HEK293 (cell line): ENCODE measurements around the gene SLC26A8.

Source experiments
- CTCF ChIA-PET: fragments of 350-600 bp; formaldehyde crosslinking; extraction: SDS; loops from one replicate; lab custom pipeline; 2021; ENCODE audit warnings: antibody characterized with exemption; lab: Yijun Ruan, JAX
- POLR2A ChIA-PET: fragments of 300-600 bp; formaldehyde crosslinking; extraction: SDS; loops from one replicate; lab custom pipeline; 2020; ENCODE audit warnings: antibody characterized with exemption, inconsistent platforms; lab: Yijun Ruan, JAX
- H3K27ac ChIP-seq: fragments of 200-500 bp; sonication (Bioruptor generic); 2 replicates; pipeline ENCODE4 v1.5.1; 2014; ENCODE audit warnings: low read depth, low read length, control low read depth, inconsistent platforms; ENCODE audit errors: extremely low read depth
- H3K36me3 ChIP-seq, 2 experiments: fragments of 200-500 bp in 1 of 2; sonication (Bioruptor generic) in 1 of 2; 1 replicate in 1 of 2; 2 replicates in 1 of 2; pipeline ENCODE4 v1.5.1; 2014 to 2017; ENCODE audit warnings: inconsistent platforms in 2 of 2, low read length in 2 of 2; ENCODE audit not compliant: control insufficient read depth in 2 of 2, insufficient read depth in 1 of 2
- H3K4me1 ChIP-seq: fragments of 200-500 bp; sonication (Bioruptor generic); 2 replicates; pipeline ENCODE4 v1.5.1; 2014; ENCODE audit warnings: mild to moderate bottlenecking, low read length, inconsistent platforms; ENCODE audit not compliant: control insufficient read depth, insufficient read depth
- H3K4me3 ChIP-seq: 2 replicates; pipeline ENCODE4 v1.5.1; 2011; ENCODE audit warnings: low read depth, mild to moderate bottlenecking, control low read depth, low read length, moderate library complexity
- H3K9me3 ChIP-seq: fragments of 200-500 bp; sonication (Bioruptor generic); 2 replicates; pipeline ENCODE4 v1.5.1; 2014; ENCODE audit warnings: low read depth, low read length, inconsistent platforms; ENCODE audit not compliant: control insufficient read depth, insufficient read depth
- BCL6B ChIP-seq: fragments of 450-650 bp; formaldehyde crosslinking; IDR thresholded peaks from 2 replicates; pipeline ENCODE4 v1.5.1; 2017; ENCODE audit warnings: missing biosample characterization, missing genetic modification characterization
- FEZF1 ChIP-seq: fragments of 450-650 bp; formaldehyde crosslinking; IDR thresholded peaks from 2 replicates; pipeline ENCODE4 v1.5.1; 2016; ENCODE audit warnings: missing biosample characterization, missing genetic modification characterization
- GLI2 ChIP-seq: fragments of 450-650 bp; formaldehyde crosslinking; IDR thresholded peaks from 2 replicates; pipeline ENCODE4; 2017; ENCODE audit warnings: missing biosample characterization, missing genetic modification characterization, low read depth, borderline replicate concordance
- KLF7 ChIP-seq: fragments of 450-650 bp; formaldehyde crosslinking; IDR thresholded peaks from 2 replicates; pipeline ENCODE4 v1.5.1; 2016; ENCODE audit warnings: missing biosample characterization, missing genetic modification characterization, borderline replicate concordance
- PATZ1 ChIP-seq: fragments of 450-650 bp; formaldehyde crosslinking; IDR thresholded peaks from 2 replicates; pipeline ENCODE4 v1.5.1; 2016; ENCODE audit warnings: missing biosample characterization, missing genetic modification characterization
- REST ChIP-seq: fragments of 450-650 bp; formaldehyde crosslinking; IDR thresholded peaks from 2 replicates; pipeline ENCODE4 v1.5.1; 2016; ENCODE audit warnings: missing biosample characterization, missing genetic modification characterization
- ZBTB6 ChIP-seq: fragments of 450-650 bp; formaldehyde crosslinking; IDR thresholded peaks from 2 replicates; pipeline ENCODE4 v1.5.1; 2017; ENCODE audit warnings: missing biosample characterization, missing genetic modification characterization
- ZNF175 ChIP-seq: fragments of 450-650 bp; formaldehyde crosslinking; IDR thresholded peaks from 2 replicates; pipeline ENCODE4 v1.5.1; 2016; ENCODE audit warnings: missing biosample characterization, missing genetic modification characterization
- ZNF184 ChIP-seq: fragments of 450-650 bp; IDR thresholded peaks from 2 replicates; pipeline ENCODE4 v1.5.1; 2018; ENCODE audit warnings: missing biosample characterization, mild to moderate bottlenecking, missing genetic modification characterization
- ZNF202 ChIP-seq: fragments of 450-650 bp; formaldehyde crosslinking; IDR thresholded peaks from 2 replicates; pipeline ENCODE4 v1.5.1; 2016; ENCODE audit warnings: missing biosample characterization, missing genetic modification characterization, borderline replicate concordance
- ZNF426 ChIP-seq: fragments of 450-650 bp; formaldehyde crosslinking; IDR thresholded peaks from 2 replicates; pipeline ENCODE4 v1.5.1; 2017; ENCODE audit warnings: missing biosample characterization, missing genetic modification characterization, mild to moderate bottlenecking, inconsistent platforms, moderate library complexity
- ZNF473 ChIP-seq: fragments of 450-650 bp; formaldehyde crosslinking; IDR thresholded peaks from 2 replicates; pipeline ENCODE4 v1.5.1; 2017; ENCODE audit warnings: missing biosample characterization, missing genetic modification characterization
- ZNF521 ChIP-seq: fragments of 450-650 bp; formaldehyde crosslinking; IDR thresholded peaks from 2 replicates; pipeline ENCODE4 v1.5.1; 2017; ENCODE audit warnings: missing biosample characterization, mild to moderate bottlenecking, missing genetic modification characterization
- ZNF580 ChIP-seq: fragments of 450-650 bp; formaldehyde crosslinking; IDR thresholded peaks from 2 replicates; pipeline ENCODE4 v1.5.1; 2016; ENCODE audit warnings: missing biosample characterization, missing genetic modification characterization
- ZNF645 ChIP-seq: fragments of 450-650 bp; formaldehyde crosslinking; IDR thresholded peaks from 2 replicates; pipeline ENCODE4; 2016; ENCODE audit warnings: missing biosample characterization, missing genetic modification characterization
- ZNF654 ChIP-seq: fragments of 450-650 bp; formaldehyde crosslinking; IDR thresholded peaks from 2 replicates; pipeline ENCODE4 v1.5.1; 2016; ENCODE audit warnings: low read depth, missing biosample characterization, missing genetic modification characterization
- ZNF768 ChIP-seq: fragments of 450-650 bp; formaldehyde crosslinking; IDR thresholded peaks from 2 replicates; pipeline ENCODE4 v1.5.1; 2018; ENCODE audit warnings: missing biosample characterization, mild to moderate bottlenecking, missing genetic modification characterization
- ZNF785 ChIP-seq: fragments of 450-650 bp; formaldehyde crosslinking; IDR thresholded peaks from 2 replicates; pipeline ENCODE4 v1.5.1; 2016; ENCODE audit warnings: missing biosample characterization, missing genetic modification characterization
- ZNF791 ChIP-seq: fragments of 450-650 bp; formaldehyde crosslinking; IDR thresholded peaks from 2 replicates; pipeline ENCODE4 v1.5.1; 2016; ENCODE audit warnings: missing biosample characterization, missing genetic modification characterization

The SLC26A8 gene

GRCh38 chr6:35954333-35954732 lies 70.1 kb downstream of the SLC26A8 start:
- Histone ChIP-seq H3K9me3 (no peaks in the 10 kb centered on the region), H3K4me1 (no peaks in the 10 kb centered on the region), H3K4me3 (no peak overlapping the region), H3K27ac (no peak overlapping the region)
- ChIA-PET CTCF (interaction anchor here (1.2 to 3.0 kb wide), 4 partner anchors 13 to 430 kb away, joined by 3 to 18 read pairs (median 5); no protein-coding TSS in a partner anchor), POLR2A (no interaction called here)
- no peak for TF ChIP-seq ZNF175 (tag by site-specific recombination)
- TF ChIP-seq ZNF791 (tag by site-specific recombination), result no peak
- TF ChIP-seq, all 188 proteins: peak for 0
- no peaks in the 10 kb centered on the region for H3K36me3 ChIP-seq

- H3K9me3 ChIP-seq, result no peaks in the 10 kb centered on the region
- no peak overlapping the region for H3K27ac ChIP-seq
- TF ChIP-seq ZNF580 (tag by site-specific recombination) (no peak), PATZ1 (no peak), KLF7 (no peak), ZNF426 (tag by site-specific recombination) (no peak), ZNF521 (tag by site-specific recombination) (no peak), ZNF785 (tag by site-specific recombination) (peak; percentile 94), ZNF202 (no peak), REST (no peak), ZNF654 (tag by site-specific recombination) (peak; percentile 8; the same call in 1 of the 2 replicates)
- no peaks in the 10 kb centered on the region for H3K4me1 ChIP-seq
- no peak overlapping the region for H3K4me3 ChIP-seq
- no peaks in the 10 kb centered on the region for H3K36me3 ChIP-seq
- ChIA-PET CTCF (interaction anchor here (1.1 to 1.2 kb wide), 2 partner anchors 23 to 79 kb away, joined by 4 to 6 read pairs; partner anchors contain the start of gene MAPK14), POLR2A (no interaction called here)
Measured at GRCh38 chr6:35948725-35949124, 75.7 kb downstream of the SLC26A8 start.

- TF ChIP-seq ZNF473 (no peak), ZNF184 (no peak), FEZF1 (tag by site-specific recombination) (no peak), ZNF645 (no peak), BCL6B (0 out of 2 replicates have a peak, but pooled peaks have one; percentile 19), ZBTB6 (tag by site-specific recombination) (no peak), GLI2 (tag by site-specific recombination) (no peak), ZNF768 (tag by site-specific recombination) (no peak)
- Histone ChIP-seq H3K4me1 (no peaks in the 10 kb centered on the region), H3K4me3 (no peak overlapping the region)
Measured at GRCh38 chr6:35945650-35946025, 78.8 kb downstream of the SLC26A8 start.

More at GRCh38 chr6:35945650-35946025, 78.8 kb downstream of the SLC26A8 start:
- H3K27ac ChIP-seq, result no peak overlapping the region
- H3K9me3 ChIP-seq, result no peaks in the 10 kb centered on the region
- POLR2A ChIA-PET, result interaction anchor here (0.7 to 1.5 kb wide), 3 partner anchors 19 to 46 kb away, joined by 3 to 4 read pairs (median 3); no protein-coding TSS in a partner anchor
- CTCF ChIA-PET, result interaction anchor here (0.6 to 2.2 kb wide), 3 partner anchors 145 to 208 kb away, joined by 3 to 8 read pairs (median 3); partner anchors contain the start of gene ARMC12
- no peaks in the 10 kb centered on the region for H3K36me3 ChIP-seq
